ENCODE results near the gene ARHGEF10L.

Gene ARHGEF10L

DNA sequence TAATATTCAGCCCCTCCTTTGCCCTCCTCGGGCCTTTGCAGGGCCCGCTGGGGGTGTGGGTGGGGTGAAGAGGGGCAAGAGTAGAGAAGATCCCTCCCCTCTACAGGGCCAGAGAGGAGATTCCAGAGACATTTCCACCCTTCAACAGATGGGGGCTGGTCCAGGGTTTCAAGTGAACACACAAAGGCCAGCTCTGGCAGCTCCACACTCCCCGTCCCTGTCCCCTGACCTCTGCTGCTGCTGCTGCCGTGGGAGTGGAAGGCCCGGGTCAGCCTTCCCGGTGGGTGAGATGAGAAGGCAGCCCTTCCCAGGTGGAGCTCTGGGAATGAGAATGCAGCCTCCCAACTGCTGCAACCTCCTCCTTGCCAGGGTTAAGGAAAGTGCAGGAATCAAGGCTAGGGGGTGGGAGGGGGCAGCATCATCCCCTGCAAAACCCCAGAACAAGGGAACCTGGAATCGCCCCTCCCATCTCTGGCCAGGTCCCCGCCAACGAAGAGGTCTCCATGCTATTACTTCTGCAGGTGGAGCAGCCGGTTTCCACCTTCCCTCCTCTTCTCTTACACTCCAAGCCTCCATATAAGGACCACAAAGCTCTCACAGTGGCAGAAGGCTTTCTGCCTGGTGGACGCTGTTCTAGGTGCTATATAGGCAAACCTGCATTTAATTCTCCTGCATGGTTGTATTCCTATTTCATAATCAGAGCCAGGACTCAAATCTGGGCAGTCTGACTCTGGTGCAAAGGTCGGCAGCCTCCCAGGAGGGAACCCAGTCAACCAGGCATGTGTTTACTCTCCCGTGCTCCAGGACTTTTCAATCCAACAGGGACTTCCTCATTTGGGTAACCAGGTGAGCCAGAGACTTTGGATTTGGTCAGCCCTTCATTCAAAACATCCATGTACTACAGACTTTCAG is 22.9 kb upstream of the ARHGEF10L start (continued):
- TF ChIP-seq ZSCAN23 (tag by site-specific recombination; IDR thresholded peaks at IDR 0.05): no peak
- no peak for TF ChIP-seq ZSCAN30 (tag by site-specific recombination; IDR thresholded peaks at IDR 0.05)
- TF ChIP-seq, protein P1, sequence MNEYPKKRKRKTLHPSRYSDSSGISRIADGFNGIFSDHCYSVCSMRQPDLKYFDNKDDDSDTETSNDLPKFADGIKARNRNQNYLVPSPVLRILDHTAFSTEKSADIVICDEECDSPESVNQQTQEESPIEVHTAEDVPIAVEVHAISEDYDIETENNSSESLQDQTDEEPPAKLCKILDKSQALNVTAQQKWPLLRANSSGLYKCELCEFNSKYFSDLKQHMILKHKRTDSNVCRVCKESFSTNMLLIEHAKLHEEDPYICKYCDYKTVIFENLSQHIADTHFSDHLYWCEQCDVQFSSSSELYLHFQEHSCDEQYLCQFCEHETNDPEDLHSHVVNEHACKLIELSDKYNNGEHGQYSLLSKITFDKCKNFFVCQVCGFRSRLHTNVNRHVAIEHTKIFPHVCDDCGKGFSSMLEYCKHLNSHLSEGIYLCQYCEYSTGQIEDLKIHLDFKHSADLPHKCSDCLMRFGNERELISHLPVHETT (tag by site-specific recombination; IDR thresholded peaks at IDR 0.05): no peak
- TF ChIP-seq ZNF677 (tag by site-specific recombination; IDR thresholded peaks at IDR 0.05): no peak

DNA sequence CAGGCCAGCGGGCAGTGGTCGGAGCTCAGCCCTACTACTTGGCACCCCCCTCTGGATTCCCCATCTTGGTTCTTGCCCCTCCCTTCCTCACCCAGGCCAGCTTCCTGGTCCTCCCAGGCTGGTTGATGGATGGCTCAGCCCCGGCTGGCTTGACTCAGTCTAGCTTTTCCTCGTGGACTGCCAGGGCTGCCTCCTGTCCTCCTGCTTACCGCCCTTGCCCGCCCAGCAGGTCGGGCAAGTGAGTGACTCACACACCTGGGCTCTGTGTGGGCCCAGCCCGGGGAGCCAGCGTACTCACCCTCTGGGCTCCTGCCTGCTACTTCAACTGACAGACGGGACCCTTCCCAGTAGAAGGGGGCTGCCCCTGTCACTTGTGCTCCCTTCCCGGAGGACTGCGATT is 19.5 kb upstream of the ARHGEF10L start:
- Histone ChIP-seq H3K36me3 (ENCODE audit: control insufficient read depth in 2 of 2, insufficient read depth in 1 of 2, low read length in 2 of 2) (no peaks in the 10 kb centered on the region), H3K27ac (ENCODE audit: extremely low read depth, low read depth, low read length) (no peak overlapping the region), H3K4me3 (ENCODE audit: low read depth, low read length) (no peak overlapping the region), H3K9me3 (ENCODE audit: control insufficient read depth, insufficient read depth, low read depth, low read length) (no peaks in the 10 kb centered on the region), H3K4me1 (ENCODE audit: control insufficient read depth, insufficient read depth, low read length) (no peaks in the 10 kb centered on the region)
- ChIA-PET POLR2A (no interaction called here), CTCF (interaction anchor here (0.6 to 1.6 kb wide), 3 partner anchors 12 to 86 kb away, joined by 3 to 8 read pairs (median 4); no protein-coding TSS in a partner anchor)
- TF ChIP-seq GLI4 (tag by site-specific recombination; IDR thresholded peaks at IDR 0.05) (no peak), OSR2 (tag by site-specific recombination; IDR thresholded peaks at IDR 0.05) (no peak), MYNN (tag by site-specific recombination; IDR thresholded peaks at IDR 0.05; ENCODE audit: borderline replicate concordance) (no peak), PRDM10 (tag by site-specific recombination; IDR thresholded peaks at IDR 0.05) (peak; percentile 31; the same call in 1 of the 2 replicates), ZNF529 (tag by site-specific recombination; IDR thresholded peaks at IDR 0.05; ENCODE audit: insufficient replicate concordance) (no peak), FEZF1 (tag by site-specific recombination; IDR thresholded peaks at IDR 0.05) (no peak), ZNF175 (tag by site-specific recombination; IDR thresholded peaks at IDR 0.05) (no peak)

GRCh38 chr1:17520473-17521319 is 18.8 kb upstream of the ARHGEF10L start:
- Histone ChIP-seq H3K27ac (ENCODE audit: extremely low read depth, low read depth, low read length) (no peak overlapping the region), H3K9me3 (ENCODE audit: control insufficient read depth, insufficient read depth, low read depth, low read length) (no peaks in the 10 kb centered on the region), H3K36me3 (ENCODE audit: control insufficient read depth in 2 of 2, insufficient read depth in 1 of 2, low read length in 2 of 2) (no peaks in the 10 kb centered on the region), H3K4me1 (ENCODE audit: control insufficient read depth, insufficient read depth, low read length) (no peaks in the 10 kb centered on the region), H3K4me3 (ENCODE audit: low read depth, low read length) (no peak overlapping the region)
- peak; percentile 78 for TF ChIP-seq ZIC2 (tag by site-specific recombination; IDR thresholded peaks at IDR 0.05)
- TF ChIP-seq PRDM10 (tag by site-specific recombination; IDR thresholded peaks at IDR 0.05): peak; percentile 72
- no peak for TF ChIP-seq ZNF548 (tag by site-specific recombination; IDR thresholded peaks at IDR 0.05)
- TF ChIP-seq, protein P1 (tag by site-specific recombination; IDR thresholded peaks at IDR 0.05): no peak
- CTCF ChIA-PET: interaction anchor here (0.6 to 1.6 kb wide), 6 partner anchors 11 to 86 kb away, joined by 3 to 11 read pairs (median 4); no protein-coding TSS in a partner anchor
- POLR2A ChIA-PET: no interaction called here
